Choroid plexus epithelial cell (primary cell): Measurements from ENCODE around the gene ATN1.

Experiments
- DNase-seq: peaks from one replicate; pipeline ENCODE4 v3.0.0-alpha.2; 2010; ENCODE audit warnings: low read depth
- H3K4me3 ChIP-seq: 2 replicates; pipeline ENCODE4 v1.5.1; 2011; ENCODE audit warnings: low read depth, mild to moderate bottlenecking, control low read depth, low read length, moderate library complexity
- TF ChIP-seq, protein P1 (sequence below): conservative IDR thresholded peaks from 2 replicates; pipeline ENCODE4 v1.5.1; 2011; ENCODE audit warnings: low read depth, mild to moderate bottlenecking, control low read depth, inconsistent platforms, low read length, moderate library complexity

Gene ATN1

DNA sequence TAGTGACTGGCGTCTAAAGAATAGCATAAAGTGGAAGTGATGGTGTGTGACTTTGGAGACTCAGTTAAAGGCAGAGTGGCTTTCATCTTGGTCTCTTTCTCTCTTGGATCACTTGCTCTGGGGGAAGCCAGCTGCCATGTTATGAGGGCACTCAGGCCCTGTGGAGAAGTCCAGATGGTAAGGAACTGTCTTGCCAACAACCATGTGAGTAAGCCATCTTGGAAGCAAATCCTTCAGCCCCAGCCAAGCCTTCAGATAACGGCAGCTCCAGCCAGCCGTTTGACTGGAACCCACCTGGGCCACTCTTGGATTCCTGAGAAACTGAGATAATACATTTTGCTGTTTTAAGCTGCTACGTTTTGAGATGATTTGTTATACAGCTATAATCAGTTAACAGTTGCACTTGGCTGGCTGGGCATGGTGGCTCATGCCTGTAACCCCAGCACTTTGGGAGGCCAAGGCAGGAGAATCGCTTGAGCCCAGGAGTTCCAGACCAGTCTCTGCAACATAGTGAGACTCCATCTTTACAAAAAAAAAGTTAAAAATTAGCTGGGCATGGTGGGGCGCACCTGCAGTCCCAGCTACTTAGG lies 30.8 kb upstream of the ATN1 start:
- DNase-seq = no peak
- TF ChIP-seq, protein P1, sequence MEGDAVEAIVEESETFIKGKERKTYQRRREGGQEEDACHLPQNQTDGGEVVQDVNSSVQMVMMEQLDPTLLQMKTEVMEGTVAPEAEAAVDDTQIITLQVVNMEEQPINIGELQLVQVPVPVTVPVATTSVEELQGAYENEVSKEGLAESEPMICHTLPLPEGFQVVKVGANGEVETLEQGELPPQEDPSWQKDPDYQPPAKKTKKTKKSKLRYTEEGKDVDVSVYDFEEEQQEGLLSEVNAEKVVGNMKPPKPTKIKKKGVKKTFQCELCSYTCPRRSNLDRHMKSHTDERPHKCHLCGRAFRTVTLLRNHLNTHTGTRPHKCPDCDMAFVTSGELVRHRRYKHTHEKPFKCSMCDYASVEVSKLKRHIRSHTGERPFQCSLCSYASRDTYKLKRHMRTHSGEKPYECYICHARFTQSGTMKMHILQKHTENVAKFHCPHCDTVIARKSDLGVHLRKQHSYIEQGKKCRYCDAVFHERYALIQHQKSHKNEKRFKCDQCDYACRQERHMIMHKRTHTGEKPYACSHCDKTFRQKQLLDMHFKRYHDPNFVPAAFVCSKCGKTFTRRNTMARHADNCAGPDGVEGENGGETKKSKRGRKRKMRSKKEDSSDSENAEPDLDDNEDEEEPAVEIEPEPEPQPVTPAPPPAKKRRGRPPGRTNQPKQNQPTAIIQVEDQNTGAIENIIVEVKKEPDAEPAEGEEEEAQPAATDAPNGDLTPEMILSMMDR = no peak
- H3K4me3 ChIP-seq = no peak overlapping the region

DNA sequence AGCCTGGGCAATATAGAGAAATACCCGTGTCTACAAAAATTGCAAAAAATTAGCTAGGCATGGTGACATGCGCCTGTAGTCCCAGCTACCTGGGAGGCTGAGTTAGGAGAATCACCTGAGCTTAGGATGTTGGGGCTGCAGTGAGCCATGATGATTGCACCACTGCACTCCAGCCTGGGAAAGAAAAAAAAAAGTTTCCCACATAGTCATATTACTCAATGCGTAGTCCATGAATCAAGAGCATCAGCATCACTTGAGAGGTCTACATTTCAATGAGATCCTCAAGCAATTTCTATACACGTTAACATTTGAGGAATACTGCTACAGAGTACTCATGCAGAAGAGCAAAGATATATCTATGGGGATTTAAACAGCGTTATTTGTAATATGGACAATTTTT lies 28.3 kb upstream of the ATN1 start:
- TF ChIP-seq, protein P1 = no peak
- no peak overlapping the region for H3K4me3 ChIP-seq
- no peak for DNase-seq

DNA sequence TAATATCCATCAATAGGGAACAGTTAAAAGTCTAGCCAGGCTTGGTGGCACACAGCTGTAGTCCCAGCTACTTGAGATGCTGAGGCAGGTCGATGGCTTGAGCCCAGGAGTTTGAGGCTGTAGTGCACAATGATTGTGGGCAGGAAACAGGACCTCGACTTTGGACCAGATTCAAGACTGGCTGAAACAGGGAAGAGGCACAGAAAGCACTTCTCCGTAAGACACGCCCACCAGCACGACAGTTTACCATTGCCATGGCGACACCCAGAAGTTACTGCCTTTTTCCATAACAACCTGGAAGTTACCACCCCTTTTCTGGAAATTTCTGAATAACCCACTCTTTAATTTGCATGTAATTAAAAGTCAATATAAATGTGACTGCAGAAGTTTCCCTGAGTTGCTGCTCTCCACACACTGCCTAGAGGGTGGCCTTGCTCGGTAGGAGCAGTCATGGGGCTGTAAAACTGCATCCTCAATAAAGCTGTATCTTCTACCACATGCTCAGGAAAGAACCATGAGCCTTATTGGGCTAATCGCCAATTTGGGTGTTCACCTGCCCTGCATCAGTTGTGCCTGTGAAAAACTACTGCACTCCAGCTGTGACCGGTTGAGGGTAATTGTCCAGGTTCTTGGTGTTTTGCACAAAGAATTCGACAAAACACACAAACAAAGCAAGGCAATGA lies 27.8 kb upstream of the ATN1 start:
- peak; percentile 48 for DNase-seq
- no peak overlapping the region for H3K4me3 ChIP-seq
- TF ChIP-seq, protein P1 = no peak

DNA sequence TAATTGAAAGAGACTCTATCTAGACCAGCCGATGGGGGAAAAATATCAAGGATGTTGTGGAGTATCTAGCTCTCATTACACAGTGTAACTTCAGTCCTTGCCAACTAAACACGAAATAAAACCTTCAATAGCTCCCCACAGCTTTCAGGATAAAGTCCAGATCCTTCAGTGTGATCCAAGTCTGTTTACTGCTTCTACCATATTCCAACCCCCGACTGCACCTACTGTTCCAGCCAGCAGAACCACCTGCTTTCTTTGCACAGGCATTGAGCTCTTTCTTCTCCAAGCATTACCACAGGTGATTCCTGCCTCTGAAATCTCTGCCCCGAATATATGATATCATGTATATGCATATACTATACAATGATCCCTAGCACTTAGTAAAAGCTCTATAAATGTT lies 25.3 kb upstream of the ATN1 start:
- TF ChIP-seq, protein P1 = no peak
- no peak overlapping the region for H3K4me3 ChIP-seq
- DNase-seq = no peak

DNA sequence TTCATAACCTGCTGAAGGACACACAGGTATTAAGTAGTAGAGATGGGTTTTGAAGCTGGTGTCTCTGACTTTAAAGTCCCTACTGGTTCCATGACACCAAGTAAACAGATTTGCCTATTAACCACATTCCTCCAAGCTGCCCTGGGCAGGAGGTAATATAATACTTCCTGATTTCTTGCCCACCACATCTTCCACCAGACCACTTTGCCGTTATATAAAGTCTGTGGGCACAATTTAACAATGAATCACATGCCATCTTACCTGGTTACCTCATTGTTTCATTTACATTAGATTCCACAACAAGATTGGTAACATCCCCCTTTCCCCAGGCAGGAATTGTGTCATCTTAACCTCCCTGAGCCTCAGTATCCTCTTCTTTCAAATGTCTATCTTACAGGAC lies 24.0 kb upstream of the ATN1 start:
- no peak for DNase-seq
- H3K4me3 ChIP-seq = no peak overlapping the region
- TF ChIP-seq, protein P1 = no peak

DNA sequence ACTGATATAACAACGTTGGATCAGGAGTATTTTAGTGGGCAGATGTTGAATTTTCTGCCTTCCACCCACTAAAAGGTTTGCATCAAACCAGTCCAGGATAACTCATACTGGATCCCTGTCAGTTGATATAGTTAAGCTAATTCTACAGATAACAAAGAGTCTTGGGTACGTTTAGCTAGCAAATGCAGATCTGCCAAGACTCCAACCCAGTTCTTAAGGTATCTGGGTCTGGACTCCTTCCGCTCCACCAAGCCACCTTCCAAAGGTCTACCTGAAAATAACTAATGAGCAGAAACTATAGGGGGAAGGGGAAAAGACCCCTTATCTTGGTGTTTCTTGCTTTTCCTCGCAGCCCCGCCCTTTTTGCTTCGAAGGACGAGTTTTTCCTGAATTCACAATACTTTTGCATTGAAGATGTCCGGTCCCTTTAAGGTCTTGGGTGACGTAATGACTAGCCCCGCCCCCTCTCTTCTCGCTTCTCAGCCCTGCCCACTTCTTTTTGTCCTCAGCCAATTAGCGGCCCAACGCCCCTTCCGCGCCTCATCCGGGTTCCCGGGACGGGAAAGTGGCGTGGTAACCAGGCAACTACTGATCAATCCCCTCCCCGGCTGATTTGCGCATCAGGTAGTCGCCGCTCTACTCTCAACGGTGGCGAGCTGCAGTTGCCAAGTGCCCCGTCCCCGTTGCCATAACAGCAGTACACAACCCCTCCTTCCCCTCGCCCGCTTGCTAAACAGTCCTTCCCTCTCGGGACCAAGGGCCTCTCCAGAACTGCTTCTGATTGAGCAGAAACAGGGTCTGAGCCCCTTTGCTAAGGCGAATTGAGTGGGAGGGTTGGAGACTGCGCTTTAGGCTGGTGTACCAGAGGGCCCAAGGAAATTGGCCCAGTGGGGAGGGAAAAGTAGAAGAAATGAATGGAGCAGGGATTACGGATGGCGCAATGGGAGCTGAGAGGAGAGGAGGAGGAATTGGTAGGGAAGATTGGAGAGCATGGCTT lies 23.2 kb upstream of the ATN1 start, which contains the start of gene LRRC23:
Gene LRRC23, plus strand, starts transcription at position 543 of the 997 bp plus-strand sequence. CDS start 812 bp downstream, outside the sequence.
- peak within 1 kb of the TSS; percentile 85 for H3K4me3 ChIP-seq
- TF ChIP-seq, protein P1 = no peak
- DNase-seq = peak; percentile 96
